ENCODE data around the gene TMEM185A. TPM values are rescaled to one million over a fixed set of nuclear protein-coding genes. Genes with fewer than 3 reads are reported as not detected.

TMEM185A gene
- total RNA-seq, 1 donor from 2014 or later = 53.1 TPM

Other genes with a start within 250 kb of the TMEM185A start
- gene IDS, start 126.5 kb downstream of the TMEM185A start, total RNA-seq = 33.9 and 38.0 TPM in 2 replicates
- 17.8 and 19.5 TPM in 2 replicates for gene EOLA1, start 90.8 kb downstream of the TMEM185A start, total RNA-seq
- gene HSFX3, start 81.9 kb downstream of the TMEM185A start, total RNA-seq = not detected in 2 replicates
- gene MAGEA9B, start 44.3 kb downstream of the TMEM185A start, total RNA-seq = not detected in 2 replicates
- 0.36 TPM in 1 of 2 replicates, not detected in the other for gene HSFX2, start 36.5 kb downstream of the TMEM185A start, total RNA-seq
- 0.22 TPM in 1 of 2 replicates, not detected in the other for gene MAGEA11, start 80.3 kb upstream of the TMEM185A start, total RNA-seq
- 2.9 and 3.4 TPM in 2 replicates for gene HSFX1, start 142.3 kb upstream of the TMEM185A start, total RNA-seq
- gene MAGEA9, start 150.1 kb upstream of the TMEM185A start, total RNA-seq = not detected in 2 replicates
- 0.22 TPM in 1 of 2 replicates, not detected in the other for gene MAGEA8, start 249.4 kb upstream of the TMEM185A start, total RNA-seq

Data from progenitor cell of endocrine pancreas (in vitro differentiated cells).